GM12878 (cell line): ENCODE data around the gene UNC13A. TPM values are rescaled to one million over a fixed set of nuclear protein-coding genes. Genes with fewer than 3 reads are reported as not detected.

Experiments
- ATAC-seq: fragments of 200-7000 bp; cut with Tn5 transposase; 3 replicates; pipeline ENCODE4 v1.9.1; 2020; ENCODE audit warnings: mild to moderate bottlenecking, moderate library complexity
- BruUV-seq: library from RNA; stranded (reverse); fragments of 400-500 nt; replicated peaks from 2 replicates; lab custom pipeline; 2021; lab: Mats Ljungman, UMichigan
- CTCF ChIA-PET: fragments of 300-600 bp; sonication (Branson Sonifier 250); formaldehyde crosslinking; extraction: SDS; loops from one replicate; lab custom pipeline; 2021; ENCODE audit warnings: inconsistent platforms; lab: Yijun Ruan, JAX
- POLR2A ChIA-PET: fragments of 350-600 bp; formaldehyde crosslinking; extraction: SDS; loops from one replicate; lab custom pipeline; 2021; ENCODE audit warnings: inconsistent platforms; lab: Charles Lee
- RAD21 ChIA-PET: fragments of 300-600 bp; sonication (Branson Sonifier 250); formaldehyde crosslinking; loops from one replicate; lab custom pipeline; 2023; ENCODE audit warnings: antibody characterized with exemption; ENCODE audit not compliant: unreplicated experiment; lab: Charles Lee
- SMC1A ChIA-PET: fragments of 300-600 bp; sonication (Branson Sonifier 250); formaldehyde crosslinking; loops from one replicate; lab custom pipeline; 2023; ENCODE audit not compliant: unreplicated experiment, uncharacterized antibody; lab: Charles Lee
- DNase-seq: peaks from one replicate; pipeline ENCODE4 v3.0.0-alpha.2; 2011; ENCODE audit warnings: low read depth, low spot score
- FAIRE-seq: peaks from 3 replicates; lab custom pipeline; 2011; peaks lifted over from hg19 to GRCh38; lab: Jason Lieb, UNC
- H2AFZ ChIP-seq: 2 replicates; pipeline ENCODE4 v1.6.0; 2011; ENCODE audit warnings: low read depth, low read length, control low read depth; ENCODE audit not compliant: control insufficient read depth
- H3K27ac ChIP-seq: 2 replicates; pipeline ENCODE4 v1.5.1; 2011; ENCODE audit warnings: control low read depth; ENCODE audit not compliant: control insufficient read depth, insufficient read depth
- H3K27me3 ChIP-seq, 2 experiments: replicated peaks in 1 of 2; 2 replicates each; pipeline versions ENCODE4 v1.6.0 to v1.6.1; 2011; ENCODE audit warnings: low read length in 1 of 2; ENCODE audit not compliant: control insufficient read depth in 2 of 2, insufficient read depth in 2 of 2
- H3K36me3 ChIP-seq, 2 experiments: 2 replicates each; pipeline ENCODE4 v1.5.1; 2011; ENCODE audit warnings: low read length in 1 of 2; ENCODE audit not compliant: control insufficient read depth in 2 of 2, insufficient read depth in 2 of 2
- H3K4me1 ChIP-seq: 2 replicates; pipeline ENCODE4 v1.6.1; 2011; ENCODE audit warnings: mild to moderate bottlenecking, low read length, moderate library complexity, mixed read lengths; ENCODE audit not compliant: control insufficient read depth, insufficient read depth
- H3K4me2 ChIP-seq: 2 replicates; pipeline ENCODE4 v1.6.0; 2011; ENCODE audit warnings: control low read depth; ENCODE audit not compliant: control insufficient read depth, insufficient read depth
- H3K4me3 ChIP-seq: fragments of 200-600 bp; sonication (generic); 2 replicates; pipeline ENCODE4 v1.5.1; 2016
- H3K79me2 ChIP-seq: 2 replicates; pipeline ENCODE4 v1.6.0; 2011; ENCODE audit warnings: low read length; ENCODE audit not compliant: control insufficient read depth, insufficient read depth
- H3K9ac ChIP-seq: 2 replicates; pipeline ENCODE4 v1.8.0; 2011; ENCODE audit warnings: low read length, control low read depth, mixed read lengths; ENCODE audit not compliant: control insufficient read depth, insufficient read depth
- H3K9me3 ChIP-seq: replicated peaks from 3 replicates; pipeline ENCODE4 v1.5.1; 2011; ENCODE audit warnings: mild to moderate bottlenecking, low read length; ENCODE audit not compliant: control insufficient read depth, insufficient read depth
- H4K20me1 ChIP-seq: 2 replicates; pipeline ENCODE4 v1.6.0; 2011; ENCODE audit not compliant: control insufficient read depth, insufficient read depth
- BRCA1 ChIP-seq: IDR thresholded peaks from 2 replicates; pipeline ENCODE4 v1.6.1; 2011; ENCODE audit warnings: low read depth, low read length, improper control_type of control experiment
- E2F4 ChIP-seq: IDR thresholded peaks from 2 replicates; pipeline ENCODE4 v1.6.1; 2012; ENCODE audit warnings: low read depth, low read length, improper control_type of control experiment
- EGR1 ChIP-seq, 2 experiments: IDR thresholded peaks; 1 replicate in 1 of 2; 2 replicates in 1 of 2; pipeline ENCODE4 v1.6.1; 2011 to 2012; ENCODE audit warnings: low read depth in 2 of 2, low read length in 2 of 2, borderline replicate concordance in 1 of 2, mild to moderate bottlenecking in 1 of 2, moderate library complexity in 1 of 2
- MEF2B ChIP-seq: fragments of 450-650 bp; IDR thresholded peaks from 2 replicates; pipeline ENCODE4 v1.6.1; 2018; ENCODE audit warnings: mild to moderate bottlenecking, moderate library complexity; ENCODE audit not compliant: partially characterized antibody, poor library complexity, severe bottlenecking
- RB1 ChIP-seq: fragments of 450-650 bp; formaldehyde crosslinking; IDR thresholded peaks from 2 replicates; pipeline ENCODE4 v1.6.1; 2017; ENCODE audit warnings: mild to moderate bottlenecking, borderline replicate concordance
- SIN3A ChIP-seq: IDR thresholded peaks from 2 replicates; pipeline ENCODE4 v1.6.1; 2012; ENCODE audit warnings: low read depth, low read length, improper control_type of control experiment
- WGBS: methylation state at CpG from one replicate; pipeline ENCODE4 v1.1.6; 2016; ENCODE audit warnings: low lambda C conversion rate; ENCODE audit not compliant: insufficient replicate concordance, insufficient coverage; ENCODE audit errors: missing lambda C conversion rate; 5-methylcytosine and 5-hydroxymethylcytosine counted together
- in situ Hi-C: fragments of 300-500 bp; cut with MboI; formaldehyde crosslinking; loops from 9 replicates; pipeline ENCODE4 v1.14.3; 2018; ENCODE audit warnings: mixed read lengths
- intact Hi-C: fragments of 100-400 bp; cut with micrococcal nuclease; formaldehyde crosslinking; loops from one replicate; pipeline ENCODE4 v1.14.2; 2022; ENCODE audit not compliant: unreplicated experiment
- polyA plus RNA-seq, 11 experiments: library from polyadenylated mRNA; depleted of rRNA in 4 of 11; unstranded in 6 of 11; stranded (reverse) in 5 of 11; fragments of >200 nt; fragmentation: Nextera tagmentation in 4 of 11; fragmentation: Illumina TruSeq in 1 of 11; extraction: Ambion mirVana in 4 of 11; extraction: Trizol in 1 of 11; gene quantifications; 1 replicate in 1 of 11; 2 replicates in 10 of 11; pipeline versions ENCODE4 v1.2.1 to v1.2.3, GENCODE V29; 2011 to 2016; ENCODE audit warnings: inconsistent platforms in 2 of 11, missing spikeins in 2 of 11, low read depth in 1 of 11
- total RNA-seq, 4 experiments: library from RNA; depleted of rRNA in 3 of 4; stranded (reverse); fragments of >200 nt in 3 of 4; fragmentation: Illumina TruSeq in 1 of 4; extraction: Trizol in 1 of 4; gene quantifications; 2 replicates each; pipeline versions ENCODE4 v1.2.1 to v1.2.3, GENCODE V29; 2013 to 2021

The UNC13A gene
- total and polyA plus RNA-seq, 10 of the 15 experiments (the other 5 are each of a cell fraction or from before 2014, with no cell fraction given): under 0.01 to 0.23 (median 0.13) TPM; not detected in 1

DNA sequence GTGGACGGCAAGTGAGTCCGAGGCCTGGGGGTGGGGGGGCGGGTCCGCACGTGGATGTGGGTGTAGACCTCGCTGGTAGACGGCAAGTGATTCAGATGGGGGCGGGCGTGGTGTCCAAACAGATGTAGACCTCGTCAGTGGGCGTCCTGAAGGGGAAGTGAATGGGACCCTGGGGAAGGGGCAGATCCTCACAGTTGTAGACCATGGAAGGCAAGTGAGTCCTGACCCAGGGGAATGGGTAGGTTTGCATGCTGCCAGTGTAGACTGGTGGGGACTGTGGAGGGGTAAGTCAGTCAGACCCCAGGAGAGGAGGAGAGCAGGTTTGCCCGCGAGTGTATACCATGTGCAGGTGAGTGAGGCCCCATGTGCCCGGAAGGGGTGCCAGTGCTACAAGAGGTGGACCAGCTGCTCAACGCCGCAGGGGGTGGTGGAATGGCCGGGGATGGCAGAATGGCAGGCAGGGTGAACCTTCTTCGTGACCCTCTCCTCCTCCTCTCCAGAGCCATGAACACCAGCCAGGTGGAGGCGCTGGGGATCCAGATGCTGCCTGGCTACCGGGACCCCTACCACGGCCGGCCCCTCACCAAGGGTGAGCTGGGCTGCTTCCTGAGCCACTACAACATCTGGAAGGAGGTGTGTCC, 110.6 kb downstream of the UNC13A start:
- peaks cover 11 to 36% of the 10 kb centered on the region in 2 experiments for H3K36me3 ChIP-seq
- H3K27me3 ChIP-seq: no peaks in the 10 kb centered on the region
- 92% methylated on average over 22 of the region's 22 CpGs for WGBS
- ATAC-seq: no peak
- no peak overlapping the region for H3K27ac ChIP-seq
- no peaks in the 10 kb centered on the region for H4K20me1 ChIP-seq
- H3K4me1 ChIP-seq: no peaks in the 10 kb centered on the region
- intact Hi-C loops: no loop called here
- TF ChIP-seq BRCA1 (no peak), RB1 (no peak), E2F4 (no peak), EGR1 (IDR thresholded peaks at IDR 0.05; ENCODE audit: borderline replicate concordance in 1 of 2, low read depth in 2 of 2, low read length in 2 of 2) (no peak), SIN3A (no peak), MEF2B (no peak)
- TF ChIP-seq, all 136 proteins: peak for 0
- in situ Hi-C loops: no loop called here
- Histone ChIP-seq H3K4me3 (no peak overlapping the region), H3K4me2 (no peak overlapping the region), H3K9ac (no peak overlapping the region), H2AFZ (no peak overlapping the region), H3K79me2 (no peaks in the 10 kb centered on the region), H3K9me3 (no peaks in the 10 kb centered on the region)
- RAD21 ChIA-PET: interaction anchor here (1.3 kb wide), 1 partner anchor 81 kb away, joined by 6 read pairs; no protein-coding TSS in a partner anchor
- no TSS peak for BruUV-seq
- FAIRE-seq: no peak
- POLR2A ChIA-PET: no interaction called here
- CTCF ChIA-PET: interaction anchor here (7.6 kb wide), 1 partner anchor 81 kb away, joined by 114 read pairs; no protein-coding TSS in a partner anchor
- SMC1A ChIA-PET: no interaction called here
- DNase-seq: no peak
